ENCODE results near the gene OR13F1. TPM values are rescaled to one million over a fixed set of nuclear protein-coding genes. Genes with fewer than 3 reads are reported as not detected.

OR13F1 gene
- total and polyA plus RNA-seq, 4 donors, result not detected

DNA sequence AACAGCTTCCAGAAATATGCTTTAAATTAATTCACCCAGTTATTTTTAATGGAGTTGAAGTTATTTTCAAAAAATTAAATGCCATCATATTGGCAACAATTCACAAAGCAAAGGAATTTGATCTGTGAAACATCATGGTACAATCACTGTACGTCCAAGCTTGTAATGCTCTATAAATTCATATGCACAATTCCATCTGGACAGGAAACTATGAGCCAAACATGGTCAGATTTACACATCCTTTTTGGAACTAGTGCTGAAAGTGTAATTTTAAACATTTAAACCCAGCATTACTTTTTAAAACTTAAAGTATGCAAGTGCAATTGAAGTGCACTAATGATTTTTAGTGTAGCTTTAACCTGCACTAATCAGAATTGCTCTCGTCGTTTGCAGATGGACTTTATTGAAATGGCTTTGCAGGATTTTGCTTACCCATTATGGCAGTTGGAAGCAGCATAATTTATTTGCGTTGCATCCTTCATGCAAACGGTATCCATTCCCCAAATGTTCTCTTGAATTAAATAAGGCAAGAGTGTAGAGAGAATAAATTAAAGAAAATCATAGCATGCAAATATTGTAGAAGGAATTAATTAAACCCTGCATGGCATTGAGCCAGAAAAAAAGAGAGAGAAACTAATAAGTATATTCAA lies 21.0 kb upstream of the OR13F1 start:
- no peak for TF ChIP-seq NR2F2 (IDR thresholded peaks at IDR 0.05)
- DNase-seq (ENCODE audit: low spot score), result no peak
- Histone ChIP-seq H3K36me3 (ENCODE audit: control insufficient read depth in 4 of 4, insufficient read depth in 3 of 4, low read depth in 1 of 4, low read length in 3 of 4) (no peaks in the 10 kb centered on the region), H3K4me3 (ENCODE audit: low read depth in 1 of 3, low read length in 3 of 3) (no peak overlapping the region), H3K27ac (ENCODE audit: low read depth in 1 of 2, low read length in 2 of 2) (no peak overlapping the region), H3K27me3 (ENCODE audit: control insufficient read depth in 4 of 4, insufficient read depth in 4 of 4, low read length in 3 of 4) (no peaks in the 10 kb centered on the region), H3K4me1 (ENCODE audit: control insufficient read depth in 4 of 4, insufficient read depth in 4 of 4, low read length in 3 of 4) (no peaks in the 10 kb centered on the region), H3K9me3 (ENCODE audit: control insufficient read depth in 4 of 4, low read length in 3 of 4) (no peaks in the 10 kb centered on the region), H3K9ac (ENCODE audit: low read depth in 1 of 2, low read length in 2 of 2) (no peak overlapping the region)
- WGBS, result 78% methylated on average over 5 of the region's 5 CpGs

DNA sequence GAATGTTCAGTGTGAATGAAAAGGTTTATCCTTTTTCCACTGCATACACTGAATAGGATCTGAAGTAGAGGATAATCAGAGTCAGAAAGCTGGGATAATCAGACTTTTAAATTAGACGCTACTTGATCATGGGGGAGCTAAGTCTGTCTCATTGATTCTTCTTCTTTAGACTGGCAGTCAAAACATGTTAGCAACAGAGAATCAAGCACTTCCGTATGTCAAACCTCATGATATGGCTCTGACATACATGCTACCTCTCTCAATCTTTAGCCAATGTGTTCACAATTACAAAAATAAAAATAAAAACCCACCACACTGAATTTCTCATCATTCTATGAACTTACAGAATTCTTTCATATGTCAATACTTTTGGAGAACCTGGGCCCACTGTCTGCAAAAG lies 19.0 kb upstream of the OR13F1 start:
- H3K9ac ChIP-seq (ENCODE audit: low read depth in 1 of 2, low read length in 2 of 2), result no peak overlapping the region
- no peaks in the 10 kb centered on the region for H3K27me3 ChIP-seq (ENCODE audit: control insufficient read depth in 4 of 4, insufficient read depth in 4 of 4, low read length in 3 of 4)
- H3K4me1 ChIP-seq (ENCODE audit: control insufficient read depth in 4 of 4, insufficient read depth in 4 of 4, low read length in 3 of 4), result no peaks in the 10 kb centered on the region
- no peak for TF ChIP-seq FOXA1 (IDR thresholded peaks at IDR 0.05)
- TF ChIP-seq, protein P1, sequence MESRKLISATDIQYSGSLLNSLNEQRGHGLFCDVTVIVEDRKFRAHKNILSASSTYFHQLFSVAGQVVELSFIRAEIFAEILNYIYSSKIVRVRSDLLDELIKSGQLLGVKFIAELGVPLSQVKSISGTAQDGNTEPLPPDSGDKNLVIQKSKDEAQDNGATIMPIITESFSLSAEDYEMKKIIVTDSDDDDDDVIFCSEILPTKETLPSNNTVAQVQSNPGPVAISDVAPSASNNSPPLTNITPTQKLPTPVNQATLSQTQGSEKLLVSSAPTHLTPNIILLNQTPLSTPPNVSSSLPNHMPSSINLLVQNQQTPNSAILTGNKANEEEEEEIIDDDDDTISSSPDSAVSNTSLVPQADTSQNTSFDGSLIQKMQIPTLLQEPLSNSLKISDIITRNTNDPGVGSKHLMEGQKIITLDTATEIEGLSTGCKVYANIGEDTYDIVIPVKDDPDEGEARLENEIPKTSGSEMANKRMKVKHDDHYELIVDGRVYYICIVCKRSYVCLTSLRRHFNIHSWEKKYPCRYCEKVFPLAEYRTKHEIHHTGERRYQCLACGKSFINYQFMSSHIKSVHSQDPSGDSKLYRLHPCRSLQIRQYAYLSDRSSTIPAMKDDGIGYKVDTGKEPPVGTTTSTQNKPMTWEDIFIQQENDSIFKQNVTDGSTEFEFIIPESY (IDR thresholded peaks at IDR 0.05), result no peak
- TF ChIP-seq, protein P2, sequence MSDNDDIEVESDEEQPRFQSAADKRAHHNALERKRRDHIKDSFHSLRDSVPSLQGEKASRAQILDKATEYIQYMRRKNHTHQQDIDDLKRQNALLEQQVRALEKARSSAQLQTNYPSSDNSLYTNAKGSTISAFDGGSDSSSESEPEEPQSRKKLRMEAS (IDR thresholded peaks at IDR 0.05), result no peak
- no peak for TF ChIP-seq GABPA (IDR thresholded peaks at IDR 0.05 in 1 of 2, conservative IDR thresholded peaks at IDR 0.05 in 1 of 2)
- DNase-seq (ENCODE audit: low spot score), result no peak
- no peaks in the 10 kb centered on the region for H3K9me3 ChIP-seq (ENCODE audit: control insufficient read depth in 4 of 4, low read length in 3 of 4)
- no peak overlapping the region for H3K4me3 ChIP-seq (ENCODE audit: low read depth in 1 of 3, low read length in 3 of 3)
- H3K27ac ChIP-seq (ENCODE audit: low read depth in 1 of 2, low read length in 2 of 2), result no peak overlapping the region
- H3K36me3 ChIP-seq (ENCODE audit: control insufficient read depth in 4 of 4, insufficient read depth in 3 of 4, low read depth in 1 of 4, low read length in 3 of 4), result no peaks in the 10 kb centered on the region
- WGBS, result 88% methylated on average over 2 of the region's 2 CpGs

DNA sequence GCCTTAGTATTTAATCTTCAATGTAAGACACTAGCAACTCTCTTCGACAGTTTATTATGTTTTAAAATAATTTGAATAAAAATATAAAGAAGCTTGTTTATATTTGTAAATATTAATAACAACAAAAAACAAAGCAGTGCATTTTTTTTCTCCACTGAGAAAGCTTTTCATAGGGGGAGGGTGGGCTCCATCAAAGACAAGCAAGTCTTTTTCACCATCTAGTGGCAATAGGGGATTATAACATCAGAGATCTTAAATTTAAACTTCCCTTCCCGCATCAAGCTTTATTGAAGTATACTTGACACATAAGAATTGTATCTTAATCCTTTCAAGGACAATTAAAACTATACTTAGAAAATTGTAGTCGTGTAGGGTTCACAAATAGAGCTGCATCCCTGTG lies 9.3 kb upstream of the OR13F1 start:
- Histone ChIP-seq H3K9me3 (ENCODE audit: control insufficient read depth in 4 of 4, low read length in 3 of 4) (no peaks in the 10 kb centered on the region), H3K9ac (ENCODE audit: low read depth in 1 of 2, low read length in 2 of 2) (no peak overlapping the region), H3K27ac (ENCODE audit: low read depth in 1 of 2, low read length in 2 of 2) (no peak overlapping the region), H3K4me1 (ENCODE audit: control insufficient read depth in 4 of 4, insufficient read depth in 4 of 4, low read length in 3 of 4) (no peaks in the 10 kb centered on the region), H3K27me3 (ENCODE audit: control insufficient read depth in 4 of 4, insufficient read depth in 4 of 4, low read length in 3 of 4) (no peaks in the 10 kb centered on the region), H3K36me3 (ENCODE audit: control insufficient read depth in 4 of 4, insufficient read depth in 3 of 4, low read depth in 1 of 4, low read length in 3 of 4) (no peaks in the 10 kb centered on the region), H3K4me3 (ENCODE audit: low read depth in 1 of 3, low read length in 3 of 3) (no peak overlapping the region)
- DNase-seq (ENCODE audit: low spot score), result no peak
- 50% methylated on average over 3 of the region's 3 CpGs for WGBS
- TF ChIP-seq NR2F2 (IDR thresholded peaks at IDR 0.05), result no peak
- TF ChIP-seq JUND (IDR thresholded peaks at IDR 0.05), result no peak
- TF ChIP-seq, protein P2 (IDR thresholded peaks at IDR 0.05), result no peak
- TF ChIP-seq RAD21 (IDR thresholded peaks at IDR 0.05), result peak; percentile 42 to 44
- TF ChIP-seq GABPA (IDR thresholded peaks at IDR 0.05 in 1 of 2, conservative IDR thresholded peaks at IDR 0.05 in 1 of 2), result no peak
- TF ChIP-seq, protein P3, sequence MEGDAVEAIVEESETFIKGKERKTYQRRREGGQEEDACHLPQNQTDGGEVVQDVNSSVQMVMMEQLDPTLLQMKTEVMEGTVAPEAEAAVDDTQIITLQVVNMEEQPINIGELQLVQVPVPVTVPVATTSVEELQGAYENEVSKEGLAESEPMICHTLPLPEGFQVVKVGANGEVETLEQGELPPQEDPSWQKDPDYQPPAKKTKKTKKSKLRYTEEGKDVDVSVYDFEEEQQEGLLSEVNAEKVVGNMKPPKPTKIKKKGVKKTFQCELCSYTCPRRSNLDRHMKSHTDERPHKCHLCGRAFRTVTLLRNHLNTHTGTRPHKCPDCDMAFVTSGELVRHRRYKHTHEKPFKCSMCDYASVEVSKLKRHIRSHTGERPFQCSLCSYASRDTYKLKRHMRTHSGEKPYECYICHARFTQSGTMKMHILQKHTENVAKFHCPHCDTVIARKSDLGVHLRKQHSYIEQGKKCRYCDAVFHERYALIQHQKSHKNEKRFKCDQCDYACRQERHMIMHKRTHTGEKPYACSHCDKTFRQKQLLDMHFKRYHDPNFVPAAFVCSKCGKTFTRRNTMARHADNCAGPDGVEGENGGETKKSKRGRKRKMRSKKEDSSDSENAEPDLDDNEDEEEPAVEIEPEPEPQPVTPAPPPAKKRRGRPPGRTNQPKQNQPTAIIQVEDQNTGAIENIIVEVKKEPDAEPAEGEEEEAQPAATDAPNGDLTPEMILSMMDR (IDR thresholded peaks at IDR 0.05; ENCODE audit: low read depth, low read length, missing input control), result peak; percentile 4
- no peak for TF ChIP-seq EGR1 (IDR thresholded peaks at IDR 0.05; ENCODE audit: low read depth in 2 of 2)
- no peak for TF ChIP-seq YY1 (IDR thresholded peaks at IDR 0.05)
- TF ChIP-seq HNF4A (conservative IDR thresholded peaks at IDR 0.05), result no peak
- TF ChIP-seq RXRA (IDR thresholded peaks at IDR 0.05), result no peak
- TF ChIP-seq FOXA2 (IDR thresholded peaks at IDR 0.05), result no peak
- TF ChIP-seq SP1 (IDR thresholded peaks at IDR 0.05), result no peak
- TF ChIP-seq TAF1 (conservative IDR thresholded peaks at IDR 0.05), result no peak
- no peak for TF ChIP-seq HNF4G (IDR thresholded peaks at IDR 0.05)
- TF ChIP-seq, protein P4, sequence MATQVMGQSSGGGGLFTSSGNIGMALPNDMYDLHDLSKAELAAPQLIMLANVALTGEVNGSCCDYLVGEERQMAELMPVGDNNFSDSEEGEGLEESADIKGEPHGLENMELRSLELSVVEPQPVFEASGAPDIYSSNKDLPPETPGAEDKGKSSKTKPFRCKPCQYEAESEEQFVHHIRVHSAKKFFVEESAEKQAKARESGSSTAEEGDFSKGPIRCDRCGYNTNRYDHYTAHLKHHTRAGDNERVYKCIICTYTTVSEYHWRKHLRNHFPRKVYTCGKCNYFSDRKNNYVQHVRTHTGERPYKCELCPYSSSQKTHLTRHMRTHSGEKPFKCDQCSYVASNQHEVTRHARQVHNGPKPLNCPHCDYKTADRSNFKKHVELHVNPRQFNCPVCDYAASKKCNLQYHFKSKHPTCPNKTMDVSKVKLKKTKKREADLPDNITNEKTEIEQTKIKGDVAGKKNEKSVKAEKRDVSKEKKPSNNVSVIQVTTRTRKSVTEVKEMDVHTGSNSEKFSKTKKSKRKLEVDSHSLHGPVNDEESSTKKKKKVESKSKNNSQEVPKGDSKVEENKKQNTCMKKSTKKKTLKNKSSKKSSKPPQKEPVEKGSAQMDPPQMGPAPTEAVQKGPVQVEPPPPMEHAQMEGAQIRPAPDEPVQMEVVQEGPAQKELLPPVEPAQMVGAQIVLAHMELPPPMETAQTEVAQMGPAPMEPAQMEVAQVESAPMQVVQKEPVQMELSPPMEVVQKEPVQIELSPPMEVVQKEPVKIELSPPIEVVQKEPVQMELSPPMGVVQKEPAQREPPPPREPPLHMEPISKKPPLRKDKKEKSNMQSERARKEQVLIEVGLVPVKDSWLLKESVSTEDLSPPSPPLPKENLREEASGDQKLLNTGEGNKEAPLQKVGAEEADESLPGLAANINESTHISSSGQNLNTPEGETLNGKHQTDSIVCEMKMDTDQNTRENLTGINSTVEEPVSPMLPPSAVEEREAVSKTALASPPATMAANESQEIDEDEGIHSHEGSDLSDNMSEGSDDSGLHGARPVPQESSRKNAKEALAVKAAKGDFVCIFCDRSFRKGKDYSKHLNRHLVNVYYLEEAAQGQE (IDR thresholded peaks at IDR 0.05), result no peak
- TF ChIP-seq, protein P1 (IDR thresholded peaks at IDR 0.05), result no peak
- TF ChIP-seq, protein P5, sequence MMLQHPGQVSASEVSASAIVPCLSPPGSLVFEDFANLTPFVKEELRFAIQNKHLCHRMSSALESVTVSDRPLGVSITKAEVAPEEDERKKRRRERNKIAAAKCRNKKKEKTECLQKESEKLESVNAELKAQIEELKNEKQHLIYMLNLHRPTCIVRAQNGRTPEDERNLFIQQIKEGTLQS (IDR thresholded peaks at IDR 0.05), result no peak

Measured in liver (tissue), 9 donors.